HepG2 (cell line): ENCODE data around the gene NISCH. TPM values are rescaled to one million over a fixed set of nuclear protein-coding genes. Genes with fewer than 3 reads are reported as not detected.

Source experiments
- CTCF ChIP-seq: sonication (generic); formaldehyde crosslinking; IDR thresholded peaks from 2 replicates; pipeline ENCODE4 v1.5.0; 2020; ENCODE audit warnings: mild to moderate bottlenecking, missing genetic modification reagents, moderate library complexity
- FOXK1 ChIP-seq: sonication (generic); formaldehyde crosslinking; IDR thresholded peaks from 2 replicates; pipeline ENCODE4 v1.4.0; 2020; ENCODE audit warnings: low read depth, missing genetic modification reagents, borderline replicate concordance
- NFKB2 ChIP-seq: sonication (generic); formaldehyde crosslinking; IDR thresholded peaks from 2 replicates; pipeline ENCODE4 v1.4.0; 2020; ENCODE audit warnings: missing genetic modification reagents, borderline replicate concordance
- POLR2AphosphoS5 ChIP-seq: IDR thresholded peaks from 2 replicates; pipeline ENCODE4 v1.6.1; 2012; ENCODE audit warnings: low read depth, low read length
- RAD21 ChIP-seq: fragments of 450-650 bp; formaldehyde crosslinking; IDR thresholded peaks from 2 replicates; pipeline ENCODE4 v1.5.0; 2020; ENCODE audit warnings: mild to moderate bottlenecking
- SAP130 ChIP-seq: IDR thresholded peaks from 2 replicates; pipeline ENCODE4 v1.6.1; 2016; ENCODE audit warnings: low read depth
- SMC3 ChIP-seq: IDR thresholded peaks from 2 replicates; pipeline ENCODE4 v1.6.1; 2011; ENCODE audit warnings: low read length, improper control_type of control experiment
- TBX3 ChIP-seq: fragments of 450-650 bp; IDR thresholded peaks from 2 replicates; pipeline ENCODE4 v1.6.1; 2017; ENCODE audit warnings: antibody characterized with exemption, mild to moderate bottlenecking, inconsistent platforms, borderline replicate concordance
- ZNF577 ChIP-seq: sonication (generic); formaldehyde crosslinking; IDR thresholded peaks from 2 replicates; pipeline ENCODE4 v1.4.0; 2020; ENCODE audit warnings: mild to moderate bottlenecking, low read depth, missing genetic modification reagents, borderline replicate concordance
- ZNF614 ChIP-seq: IDR thresholded peaks from 2 replicates; pipeline ENCODE4 v1.6.1; 2018; ENCODE audit warnings: missing biosample characterization, missing genetic modification reagents, inconsistent platforms, borderline replicate concordance
- ZNF687 ChIP-seq: sonication (generic); formaldehyde crosslinking; IDR thresholded peaks from 2 replicates; pipeline ENCODE4 v1.5.1; 2020; ENCODE audit warnings: mild to moderate bottlenecking, missing genetic modification reagents, moderate library complexity
- polyA plus RNA-seq, 8 experiments: library from polyadenylated mRNA; depleted of rRNA in 3 of 8; stranded (reverse) in 7 of 8; unstranded in 1 of 8; fragments of >200 nt; fragmentation: Illumina TruSeq in 4 of 8; extraction: Trizol in 4 of 8; gene quantifications; 2 replicates each; pipeline versions ENCODE4 v1.2.1 to v1.2.3, GENCODE V29; 2011 to 2016; ENCODE audit warnings: low read depth in 4 of 8, missing spikeins in 1 of 8, mixed read lengths in 1 of 8; ENCODE audit not compliant: insufficient read depth in 1 of 8
- total RNA-seq, 5 experiments: library from RNA; depleted of rRNA; stranded (reverse); fragments of >200 nt; fragmentation: Illumina TruSeq; extraction: Trizol; gene quantifications; 2 replicates each; pipeline ENCODE4 v1.2.3, GENCODE V29; 2016; ENCODE audit warnings: low read depth in 1 of 5

The NISCH gene
- total and polyA plus RNA-seq, 2 of the 13 experiments (the other 11 are each of a cell fraction or from before 2014, with no cell fraction given) = 27.0 to 47.6 TPM

GRCh38 chr3:52471371-52472238 lies 16.2 kb downstream of the NISCH start (continued):
- TF ChIP-seq CTCF (CRISPR knock-in tag) (peak; percentile 85), RAD21 (CRISPR knock-in tag) (peak; percentile 72), ZNF614 (CRISPR knock-in tag) (no peak), ZNF577 (no peak), SAP130 (CRISPR knock-in tag) (peak; percentile 32; the same call in 1 of the 2 replicates), FOXK1 (CRISPR knock-in tag) (no peak), TBX3 (no peak), NFKB2 (CRISPR knock-in tag) (peak; percentile 33; the same call in 1 of the 2 replicates), SMC3 (peak; percentile 75), ZNF687 (peak; percentile 36; the same call in 1 of the 2 replicates), POLR2AphosphoS5 (no peak)
